Stimulated activated CD4-positive, alpha-beta T cell treated with anti-CD3 and anti-CD28 coated beads, Interleukin-15, amount 100 ng/mL, for 1 hour (primary cell): ENCODE data around the gene TMEM178B.
"Not testable (repeated sequence)": the region's sequence is repeated elsewhere in the genome, so short reads cannot be mapped to it uniquely, and the experiment has no call there.

Source experiments
- DNase-seq, 2 donors: peaks; one replicate each; pipeline ENCODE4 v3.0.0-alpha.2; 2020; ENCODE audit warnings: low read depth in 1 of 2, low spot score in 1 of 2

TMEM178B gene

GRCh38 chr7:141073641-141074161 is at the start of gene TMEM178B:
TSS of gene TMEM178B (plus strand) at chr7:141074064.
- no peak for DNase-seq

- no peak for DNase-seq
Observed at GRCh38 chr7:141024668-141025067, 49.2 kb upstream of the TMEM178B start.

- DNase-seq: no peak
Observed at GRCh38 chr7:141027043-141027442, 46.8 kb upstream of the TMEM178B start.

GRCh38 chr7:141028767-141029166 is 45.1 kb upstream of the TMEM178B start:
- DNase-seq: no peak

- not testable (repeated sequence) for DNase-seq
Observed at GRCh38 chr7:141032539-141033323, 41.1 kb upstream of the TMEM178B start.

- DNase-seq: not testable (repeated sequence)
Observed at GRCh38 chr7:141038100-141038499, 35.8 kb upstream of the TMEM178B start.

GRCh38 chr7:141039376-141039775 is 34.5 kb upstream of the TMEM178B start:
- no peak for DNase-seq

- DNase-seq: no peak
Observed at GRCh38 chr7:141042222-141043193, 31.4 kb upstream of the TMEM178B start.

GRCh38 chr7:141043616-141044015 is 30.2 kb upstream of the TMEM178B start:
- DNase-seq: no peak

- DNase-seq: no peak
Observed at GRCh38 chr7:141045126-141045841, 28.6 kb upstream of the TMEM178B start.

- no peak for DNase-seq
Observed at GRCh38 chr7:141045842-141046620, 27.8 kb upstream of the TMEM178B start.

- DNase-seq: peak in 1 of 2 donors; percentile 31
Observed at GRCh38 chr7:141053626-141054025, 20.2 kb upstream of the TMEM178B start.

GRCh38 chr7:141055146-141055545 is 18.7 kb upstream of the TMEM178B start:
- DNase-seq: no peak

GRCh38 chr7:141057788-141058187 is 16.1 kb upstream of the TMEM178B start:
- DNase-seq: no peak

GRCh38 chr7:141067856-141068255 is 6.0 kb upstream of the TMEM178B start:
- not testable (repeated sequence) for DNase-seq

- DNase-seq: peak in 1 of 2 donors; percentile 13
Observed at GRCh38 chr7:141071260-141071854, 2.5 kb upstream of the TMEM178B start.

GRCh38 chr7:141071855-141072547 is 1.9 kb upstream of the TMEM178B start:
- DNase-seq: no peak

GRCh38 chr7:141072548-141073172 is 1.2 kb upstream of the TMEM178B start:
- no peak for DNase-seq

- no peak for DNase-seq
Observed at GRCh38 chr7:141073173-141073640, 657 bp upstream of the TMEM178B start.
